ENCODE measurements around the gene LGMN. TPM values are rescaled to one million over a fixed set of nuclear protein-coding genes. Genes with fewer than 3 reads are reported as not detected.

Gene LGMN
- total RNA-seq, 2 donors from 2014 or later, result 20.8 to 41.8 TPM

DNA sequence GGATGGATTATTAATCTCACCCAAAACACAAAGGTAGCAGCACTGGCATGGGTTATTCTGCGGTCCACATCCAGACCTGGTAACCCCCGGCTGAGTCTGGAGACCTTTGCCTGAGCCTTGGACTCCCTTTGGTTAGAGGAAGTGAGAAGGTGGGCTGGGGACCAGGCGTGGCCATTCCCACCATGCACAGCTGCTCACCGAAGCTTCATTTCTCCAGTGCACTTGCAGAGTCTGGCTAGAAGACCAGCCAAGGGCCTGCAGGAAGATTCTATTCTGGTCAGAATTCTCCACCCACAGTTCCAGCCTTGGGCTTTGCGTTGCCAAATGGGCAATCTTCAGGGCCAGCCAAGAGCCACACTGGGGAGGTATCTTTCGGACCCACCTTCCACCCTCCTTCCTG lies 73.0 kb downstream of the LGMN start:
- Histone ChIP-seq H3K4me3 (no peak overlapping the region), H3K36me3 (replicated peaks in 1 of 2; ENCODE audit: insufficient read depth in 1 of 2, low read depth in 2 of 2) (no peaks in the 10 kb centered on the region), H3K9me3 (no peaks in the 10 kb centered on the region), H3K27ac (no peak overlapping the region), H3K27me3 (no peaks in the 10 kb centered on the region), H3K4me1 (no peaks in the 10 kb centered on the region)
- TF ChIP-seq, protein P1, sequence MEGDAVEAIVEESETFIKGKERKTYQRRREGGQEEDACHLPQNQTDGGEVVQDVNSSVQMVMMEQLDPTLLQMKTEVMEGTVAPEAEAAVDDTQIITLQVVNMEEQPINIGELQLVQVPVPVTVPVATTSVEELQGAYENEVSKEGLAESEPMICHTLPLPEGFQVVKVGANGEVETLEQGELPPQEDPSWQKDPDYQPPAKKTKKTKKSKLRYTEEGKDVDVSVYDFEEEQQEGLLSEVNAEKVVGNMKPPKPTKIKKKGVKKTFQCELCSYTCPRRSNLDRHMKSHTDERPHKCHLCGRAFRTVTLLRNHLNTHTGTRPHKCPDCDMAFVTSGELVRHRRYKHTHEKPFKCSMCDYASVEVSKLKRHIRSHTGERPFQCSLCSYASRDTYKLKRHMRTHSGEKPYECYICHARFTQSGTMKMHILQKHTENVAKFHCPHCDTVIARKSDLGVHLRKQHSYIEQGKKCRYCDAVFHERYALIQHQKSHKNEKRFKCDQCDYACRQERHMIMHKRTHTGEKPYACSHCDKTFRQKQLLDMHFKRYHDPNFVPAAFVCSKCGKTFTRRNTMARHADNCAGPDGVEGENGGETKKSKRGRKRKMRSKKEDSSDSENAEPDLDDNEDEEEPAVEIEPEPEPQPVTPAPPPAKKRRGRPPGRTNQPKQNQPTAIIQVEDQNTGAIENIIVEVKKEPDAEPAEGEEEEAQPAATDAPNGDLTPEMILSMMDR (IDR thresholded peaks at IDR 0.05), result no peak
- no peak for TF ChIP-seq POLR2A (IDR thresholded peaks at IDR 0.05)
- 77 to 92% methylated on average over 3 to 6 of the region's 6 CpGs for WGBS, 2 donors
- no peak for DNase-seq
- ATAC-seq, result no peak
- intact Hi-C loops (cut with DNase I), result no loop called here

DNA sequence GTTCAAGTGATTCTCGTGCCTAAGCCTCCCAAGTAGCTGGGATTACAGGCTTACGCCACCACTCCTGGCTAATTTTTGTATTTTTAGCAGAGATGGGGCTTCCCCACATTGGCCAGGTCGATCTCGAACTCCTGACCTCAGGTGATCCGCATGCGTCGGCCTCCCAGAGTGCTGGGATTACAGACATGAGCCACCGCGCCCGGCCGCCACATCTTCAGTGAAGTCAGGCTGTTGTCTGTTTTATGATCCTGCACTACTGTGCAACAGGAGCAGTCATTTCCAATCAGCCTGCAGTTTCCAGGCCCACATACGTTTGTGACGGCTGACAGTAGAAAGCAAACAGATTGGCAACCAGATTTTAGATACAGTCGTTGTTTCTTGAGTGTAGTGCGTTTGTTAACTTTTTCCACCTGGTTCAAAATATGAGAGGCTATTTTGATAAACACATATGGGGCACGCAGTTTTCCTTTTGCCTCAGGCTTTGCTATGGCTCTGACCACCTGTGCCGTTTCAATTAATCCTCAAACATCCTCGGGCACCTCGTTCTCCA lies 74.8 kb downstream of the LGMN start:
- TF ChIP-seq POLR2A (IDR thresholded peaks at IDR 0.05), result no peak
- TF ChIP-seq, protein P1 (IDR thresholded peaks at IDR 0.05), result no peak
- H3K27me3 ChIP-seq, result no peaks in the 10 kb centered on the region
- H3K36me3 ChIP-seq (replicated peaks in 1 of 2; ENCODE audit: insufficient read depth in 1 of 2, low read depth in 2 of 2), result no peaks in the 10 kb centered on the region
- no peak overlapping the region for H3K4me3 ChIP-seq
- H3K4me1 ChIP-seq, result no peaks in the 10 kb centered on the region
- no peak overlapping the region for H3K27ac ChIP-seq
- no peak for DNase-seq
- no peak for ATAC-seq
- intact Hi-C loops (cut with DNase I), result no loop called here
- H3K9me3 ChIP-seq, result no peaks in the 10 kb centered on the region
- WGBS, 2 donors, result 62 to 65% methylated on average over 17 to 19 of the region's 19 CpGs

DNA sequence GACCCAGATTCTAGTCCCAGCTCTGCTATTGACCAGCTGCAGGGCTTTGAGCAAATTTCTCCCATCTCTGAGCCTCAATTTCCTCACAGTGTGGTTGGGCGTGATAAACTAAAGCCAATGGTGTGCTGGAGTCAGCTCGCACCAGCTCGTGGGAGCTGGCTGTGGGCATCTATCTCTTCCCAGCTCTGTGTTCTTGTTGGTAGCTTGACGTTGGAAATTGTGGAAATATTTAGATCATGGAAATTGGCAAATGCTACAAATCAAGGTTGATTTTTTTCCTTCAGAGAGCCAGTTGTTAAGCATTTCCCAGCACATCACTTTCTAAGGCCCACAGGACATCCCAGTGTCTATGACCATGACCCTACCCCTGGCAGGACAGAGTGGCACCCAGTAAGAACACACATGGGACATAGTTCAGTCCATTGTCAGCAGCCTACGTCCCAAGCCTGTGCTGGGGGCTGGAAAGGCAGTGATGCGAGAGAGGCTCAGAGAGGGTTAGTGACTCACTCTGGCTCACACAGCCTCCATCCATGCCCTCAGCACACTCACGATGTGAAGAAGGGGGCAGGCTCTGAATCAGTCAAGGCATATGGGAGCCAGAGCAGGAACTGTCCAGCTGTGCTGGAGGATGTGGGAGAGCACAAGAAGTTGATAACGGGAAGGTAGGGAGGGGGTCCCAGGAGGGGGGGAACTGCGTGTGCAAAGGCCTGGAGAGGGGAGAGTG lies 77.6 kb downstream of the LGMN start:
- intact Hi-C loops (cut with DNase I), result no loop called here

DNA sequence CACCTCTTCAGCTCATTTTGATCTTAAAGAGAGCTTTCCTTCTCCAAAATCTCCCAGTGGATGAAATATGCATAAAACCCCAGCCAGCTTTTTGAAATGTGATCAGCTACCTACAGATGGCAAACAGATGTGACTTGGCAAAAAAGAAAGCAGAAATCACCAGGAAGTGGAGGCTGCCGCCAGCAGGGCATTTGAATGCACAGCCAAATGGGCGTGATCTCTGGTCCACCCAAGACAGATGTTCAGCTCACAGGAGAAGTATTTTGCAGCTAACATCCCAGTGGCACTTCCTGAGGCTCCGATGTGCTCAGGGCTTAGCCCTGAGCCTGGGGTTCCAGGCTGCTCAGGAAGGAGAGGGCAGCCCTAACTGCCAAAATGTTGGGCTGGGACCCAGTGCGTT lies 78.3 kb downstream of the LGMN start:
- intact Hi-C loops (cut with DNase I), result no loop called here
- 73 to 100% methylated on average over 1 to 4 of the region's 4 CpGs for WGBS, 2 donors
- Histone ChIP-seq H3K36me3 (replicated peaks in 1 of 2; ENCODE audit: insufficient read depth in 1 of 2, low read depth in 2 of 2) (no peaks in the 10 kb centered on the region), H3K4me1 (no peaks in the 10 kb centered on the region), H3K4me3 (no peak overlapping the region), H3K9me3 (no peaks in the 10 kb centered on the region), H3K27ac (no peak overlapping the region), H3K27me3 (no peaks in the 10 kb centered on the region)
- TF ChIP-seq, protein P1 (IDR thresholded peaks at IDR 0.05), result no peak
- no peak for TF ChIP-seq POLR2A (IDR thresholded peaks at IDR 0.05)
- ATAC-seq (no peak), DNase-seq (no peak)

More for the DNA sequence above, 77.6 kb downstream of the LGMN start:
- Histone ChIP-seq H3K9me3 (no peaks in the 10 kb centered on the region), H3K4me3 (no peak overlapping the region), H3K27ac (no peak overlapping the region), H3K27me3 (no peaks in the 10 kb centered on the region), H3K36me3 (replicated peaks in 1 of 2; ENCODE audit: insufficient read depth in 1 of 2, low read depth in 2 of 2) (no peaks in the 10 kb centered on the region), H3K4me1 (no peaks in the 10 kb centered on the region)
- 66 to 77% methylated on average over 9 of the region's 9 CpGs for whole genome bisulfite sequencing, 2 donors
- ATAC-seq (no peak), DNase-seq (no peak)
- TF ChIP-seq, protein P1 (IDR thresholded peaks at IDR 0.05), result no peak
- no peak for TF ChIP-seq POLR2A (IDR thresholded peaks at IDR 0.05)
